MM.1S (cell line): ENCODE results near the gene SNAPC4.
A peak's percentile ranks its signal among the peaks of the same experiment; 100 is the strongest.

Source experiments
- DNase-seq: peaks from one replicate; pipeline ENCODE4 v3.0.0-alpha.2; 2015
- H2AFZ ChIP-seq: fragments of 300-600 bp; sonication (generic); 2 replicates; pipeline ENCODE4 v1.6.0; 2016; ENCODE audit warnings: antibody characterized with exemption, low read length
- H3F3A ChIP-seq: fragments of 300-600 bp; sonication (generic); 2 replicates; pipeline ENCODE4 v1.6.1; 2016; ENCODE audit warnings: mild to moderate bottlenecking, antibody characterized with exemption, low read length, moderate library complexity, mixed read lengths; ENCODE audit not compliant: insufficient read depth
- H3K27ac ChIP-seq: fragments of 300-600 bp; sonication (generic); 2 replicates; pipeline ENCODE4 v1.5.1; 2016; ENCODE audit warnings: mild to moderate bottlenecking, low read length
- H3K27me3 ChIP-seq: fragments of 300-600 bp; sonication (generic); replicated peaks from 2 replicates; pipeline ENCODE4 v1.6.0; 2016; ENCODE audit warnings: low read length; ENCODE audit not compliant: insufficient read depth
- H3K36me3 ChIP-seq: fragments of 300-600 bp; sonication (generic); replicated peaks from 2 replicates; pipeline ENCODE4 v1.6.1; 2016; ENCODE audit warnings: mild to moderate bottlenecking, low read length, mixed read lengths; ENCODE audit not compliant: insufficient read depth
- H3K4me1 ChIP-seq: fragments of 300-600 bp; sonication (generic); 2 replicates; pipeline ENCODE4 v1.6.1; 2016; ENCODE audit warnings: low read length, mixed read lengths
- H3K4me2 ChIP-seq: fragments of 300-600 bp; sonication (generic); 2 replicates; pipeline ENCODE4 v1.6.0; 2016; ENCODE audit warnings: low read depth, low read length
- H3K4me3 ChIP-seq: fragments of 300-600 bp; sonication (generic); 2 replicates; pipeline ENCODE4 v1.5.1; 2016; ENCODE audit warnings: low read length, mixed read lengths
- H3K79me2 ChIP-seq: fragments of 300-600 bp; sonication (generic); 2 replicates; pipeline ENCODE4 v1.6.1; 2016; ENCODE audit warnings: mixed run types, low read length, mixed read lengths
- H3K9ac ChIP-seq: fragments of 300-600 bp; sonication (generic); 2 replicates; pipeline ENCODE4 v1.6.1; 2016; ENCODE audit warnings: low read length, mixed read lengths
- H3K9me2 ChIP-seq: fragments of 300-600 bp; sonication (generic); replicated peaks from 2 replicates; pipeline ENCODE4 v1.6.1; 2016; ENCODE audit warnings: mild to moderate bottlenecking, low read length, mixed read lengths; ENCODE audit not compliant: insufficient read depth
- H3K9me3 ChIP-seq: fragments of 300-600 bp; sonication (generic); replicated peaks from 2 replicates; pipeline ENCODE4 v1.6.1; 2016; ENCODE audit warnings: mild to moderate bottlenecking, low read length, mixed read lengths; ENCODE audit not compliant: insufficient read depth
- H4K20me1 ChIP-seq: fragments of 300-600 bp; sonication (generic); 2 replicates; pipeline ENCODE4 v1.6.1; 2016; ENCODE audit warnings: mild to moderate bottlenecking, low read length, moderate library complexity, mixed read lengths; ENCODE audit not compliant: insufficient read depth
- CTCF ChIP-seq: fragments of 300-600 bp; sonication (generic); IDR thresholded peaks from 2 replicates; pipeline ENCODE4 v1.5.1; 2016; ENCODE audit warnings: antibody characterized with exemption, low read length, mixed read lengths
- EZH2 ChIP-seq: fragments of 300-600 bp; sonication (generic); optimal IDR thresholded peaks from 2 replicates; pipeline ENCODE3; 2017; ENCODE audit warnings: low read depth, mild to moderate bottlenecking, antibody characterized with exemption, low read length, mixed read lengths
- EZH2phosphoT487 ChIP-seq: fragments of 300-600 bp; sonication (generic); IDR thresholded peaks from 2 replicates; pipeline ENCODE4 v1.6.1; 2018; ENCODE audit warnings: antibody characterized with exemption, low read length

The SNAPC4 gene

DNA sequence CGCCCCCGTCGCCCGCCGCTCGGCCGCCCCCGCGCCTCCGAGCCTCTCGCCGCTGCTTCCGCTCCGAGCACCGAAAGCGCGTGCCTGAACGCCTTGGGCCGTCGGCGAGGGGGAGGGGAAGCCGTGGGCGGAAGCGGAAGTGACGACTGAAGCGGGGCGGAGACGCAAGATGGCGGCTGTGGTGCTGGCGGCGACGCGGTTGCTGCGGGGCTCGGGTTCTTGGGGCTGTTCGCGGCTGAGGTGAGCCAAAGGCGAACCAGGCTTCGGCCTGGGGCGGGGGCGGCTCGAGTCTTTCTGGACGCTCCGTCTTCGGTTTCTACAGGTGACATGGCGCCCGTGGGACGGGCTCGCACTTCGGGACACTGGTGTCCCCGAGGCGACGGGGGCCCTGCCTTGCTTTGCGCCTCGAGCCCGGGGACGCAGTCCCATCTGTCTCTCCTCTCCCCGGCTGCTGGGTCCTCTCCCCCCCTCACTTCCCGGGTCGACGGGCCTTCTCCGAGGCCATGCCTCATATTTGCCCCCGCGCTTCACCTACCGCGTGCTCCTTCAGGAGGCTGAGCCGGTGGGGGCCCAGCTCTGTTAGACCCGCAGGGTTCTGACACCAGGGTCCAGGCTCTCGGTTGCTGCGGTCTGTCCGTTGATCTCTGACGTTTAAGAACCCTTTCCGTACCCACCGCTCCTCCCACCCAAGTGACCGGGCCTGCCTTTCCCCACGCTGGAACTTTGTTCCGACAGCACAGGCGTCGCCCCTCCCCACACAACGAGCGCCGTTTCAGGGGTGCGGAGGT lies 10.7 kb upstream of the SNAPC4 start, which contains the start of the genes ENTR1 and PMPCA:
TSS of gene ENTR1 (minus strand) at position 115 of the 788 bp plus-strand sequence. CDS start 217 bp downstream, outside the sequence.
TSS of gene PMPCA (plus strand) at position 159 of the 788 bp plus-strand sequence. CDS start at position 170, 11 bp downstream.
- H2AFZ ChIP-seq, result peak within 1 kb of the TSS; percentile 65

DNA sequence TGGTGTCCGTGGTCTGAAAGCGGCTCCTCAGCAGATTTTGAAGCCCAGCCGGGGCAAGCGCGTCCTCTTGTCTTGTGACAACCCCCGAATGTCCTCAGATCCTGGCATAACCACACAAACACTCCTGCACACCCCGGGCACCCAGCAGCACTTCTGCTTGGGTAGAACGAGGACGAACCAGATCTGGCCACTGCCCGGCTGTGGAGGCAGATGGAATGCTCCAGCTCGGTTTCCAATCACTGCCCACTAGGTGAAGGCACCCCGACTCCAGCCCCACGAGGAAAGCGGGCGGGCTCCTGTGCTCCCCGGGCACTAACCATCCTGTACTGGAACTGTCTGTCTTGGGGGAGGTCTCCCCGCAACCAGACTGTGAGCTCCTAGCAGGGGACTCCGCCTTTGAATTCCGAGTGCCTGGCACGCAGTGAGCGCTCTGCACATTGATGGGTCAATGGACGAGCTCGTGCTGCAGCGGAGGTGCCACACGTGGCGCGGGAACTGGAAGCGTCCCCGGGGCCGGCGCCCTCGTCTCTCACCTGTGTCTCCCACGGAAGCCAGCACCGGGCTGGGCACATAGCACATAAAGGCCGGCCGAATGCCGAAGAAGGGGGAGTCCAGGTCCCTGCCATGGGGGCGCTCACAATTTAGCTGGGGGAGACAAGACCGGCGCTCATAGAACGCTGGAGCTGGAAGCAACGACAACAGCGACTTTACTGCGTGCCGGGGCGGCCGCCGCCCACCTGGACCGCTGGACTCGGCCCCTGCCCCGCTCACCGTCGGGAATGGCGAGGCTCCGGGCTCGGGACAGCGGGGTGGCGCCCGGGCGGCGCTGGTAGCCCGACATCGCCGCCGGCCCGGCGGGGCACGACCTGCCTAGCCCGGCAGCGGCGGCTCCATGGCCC lies 9.8 kb upstream of the SNAPC4 start:
- H3K27me3 ChIP-seq, result no peaks in the 10 kb centered on the region
- H3K27ac ChIP-seq, result no peak overlapping the region
- H3K79me2 ChIP-seq, result peaks cover 62% of the 10 kb centered on the region

More for the DNA sequence above, 10.7 kb upstream of the SNAPC4 start, which contains the start of the genes ENTR1 and PMPCA:
- DNase-seq, result peak; percentile 94
- H3K9ac ChIP-seq, result peak within 1 kb of the TSS; percentile 87
- no peaks in the 10 kb centered on the region for H3K9me2 ChIP-seq
- TF ChIP-seq CTCF (no peak), EZH2phosphoT487 (no peak), EZH2 (no peak)
- H3K9me3 ChIP-seq, result no peaks in the 10 kb centered on the region
- 0 out of 2 replicates have a peak, but pooled peaks cover 8% of the 10 kb centered on the region for H3K36me3 ChIP-seq
- H3K27me3 ChIP-seq, result no peaks in the 10 kb centered on the region
- H3K4me2 ChIP-seq, result peak within 1 kb of the TSS; percentile 96
- peaks cover 62% of the 10 kb centered on the region for H3K79me2 ChIP-seq
- peaks cover 16% of the 10 kb centered on the region for H3K4me1 ChIP-seq
- H3K27ac ChIP-seq, result peak within 1 kb of the TSS; percentile 28; the same call in 1 of the 2 replicates
- H4K20me1 ChIP-seq, result no peaks in the 10 kb centered on the region
- H3F3A ChIP-seq, result no peaks in the 10 kb centered on the region
- H3K4me3 ChIP-seq, result peak within 1 kb of the TSS; percentile 86

More for the DNA sequence above, 9.8 kb upstream of the SNAPC4 start:
- Histone ChIP-seq H3K4me2 (peak overlapping the region; percentile 86), H4K20me1 (no peaks in the 10 kb centered on the region), H3F3A (0 out of 2 replicates have a peak, but pooled peaks cover 2% of the 10 kb centered on the region), H3K9ac (peak overlapping the region; percentile 85), H3K9me2 (no peaks in the 10 kb centered on the region), H3K4me3 (peak overlapping the region; percentile 80), H2AFZ (peak overlapping the region; percentile 65), H3K9me3 (no peaks in the 10 kb centered on the region), H3K4me1 (peaks cover 25% of the 10 kb centered on the region), H3K36me3 (0 out of 2 replicates have a peak, but pooled peaks cover 8% of the 10 kb centered on the region)
- DNase-seq, result peak; percentile 39
- TF ChIP-seq CTCF, result no peak
- TF ChIP-seq EZH2phosphoT487, result no peak
- TF ChIP-seq EZH2, result no peak
